Suppressor macrophage (primary cell): ENCODE measurements around the gene PNLDC1.

Experiments used
- DNase-seq, 4 experiments: peaks; one replicate each; pipeline ENCODE4 v3.0.0-alpha.2; 2020 to 2022
- total RNA-seq, 17 experiments: gene quantifications; one replicate each; lab custom pipeline; 2026; ENCODE audit warnings: mixed read lengths in 6 of 17, inconsistent platforms in 3 of 17; lab: John Stamatoyannopoulos, UW

Gene PNLDC1, protein sequence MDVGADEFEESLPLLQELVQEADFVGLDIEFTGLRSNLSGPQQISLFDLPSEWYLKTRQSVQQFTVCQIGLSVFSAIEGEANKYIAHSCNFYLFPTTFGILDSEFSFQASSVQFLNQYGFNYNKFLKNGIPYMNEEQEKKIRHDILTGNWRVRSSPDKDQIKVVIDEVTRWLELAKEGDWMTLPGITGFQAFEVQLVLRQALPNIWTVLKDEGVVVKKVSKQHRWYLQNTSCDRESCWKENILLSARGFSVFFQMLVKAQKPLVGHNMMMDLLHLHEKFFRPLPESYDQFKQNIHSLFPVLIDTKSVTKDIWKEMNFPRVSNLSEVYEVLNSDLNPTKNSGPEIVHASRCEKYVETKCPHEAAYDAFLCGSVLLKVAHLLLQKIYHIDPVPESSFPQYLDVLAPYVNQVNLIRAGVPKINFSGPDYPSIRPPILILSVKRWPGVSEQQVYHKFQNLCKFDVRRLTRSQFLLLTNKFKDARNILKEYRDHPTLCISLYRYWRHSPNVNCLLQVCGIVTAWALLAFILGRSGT
- total RNA-seq: 0 to 2.5 (median 0.07) reads per million in 17 experiments

DNA sequence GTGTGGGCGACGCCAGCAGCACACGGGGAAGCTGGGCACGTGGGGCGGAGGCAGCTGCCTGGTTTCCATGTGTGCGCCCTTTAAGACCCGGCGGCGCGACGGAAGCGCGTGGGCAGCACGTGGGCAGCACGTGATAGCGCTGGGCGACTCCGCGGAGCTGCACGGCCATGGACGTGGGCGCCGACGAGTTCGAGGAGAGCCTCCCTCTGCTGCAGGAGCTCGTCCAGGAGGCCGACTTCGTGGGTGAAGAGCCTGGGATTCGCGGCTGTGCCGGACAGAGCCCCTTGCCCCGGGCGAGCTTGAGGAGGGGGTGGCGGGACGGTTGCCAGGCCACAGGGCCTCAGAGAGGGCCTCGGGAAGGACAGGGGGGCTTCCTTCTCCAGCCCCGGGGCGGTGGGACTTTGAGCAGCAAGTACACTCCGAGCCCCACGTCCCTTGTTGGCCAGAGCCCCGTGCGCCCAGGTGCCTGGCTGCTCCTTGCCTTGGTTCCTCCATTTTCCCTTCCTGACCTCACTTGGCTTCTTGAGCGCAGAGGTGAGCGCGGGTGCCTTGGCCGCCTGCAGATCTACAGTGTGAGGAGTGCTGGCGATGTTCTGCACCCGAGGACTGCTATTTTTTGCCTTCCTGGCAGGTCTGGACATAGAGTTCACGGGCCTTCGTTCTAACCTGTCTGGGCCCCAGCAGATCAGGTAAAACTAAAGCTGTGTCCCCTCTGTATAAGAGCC, at the start of gene PNLDC1:
Gene PNLDC1 (plus strand): TSS at position 136 of the 725 bp plus-strand sequence. CDS start 32 bp downstream, at position 168.
- peak in 1 of 4 experiments; percentile 14 for DNase-seq

DNA sequence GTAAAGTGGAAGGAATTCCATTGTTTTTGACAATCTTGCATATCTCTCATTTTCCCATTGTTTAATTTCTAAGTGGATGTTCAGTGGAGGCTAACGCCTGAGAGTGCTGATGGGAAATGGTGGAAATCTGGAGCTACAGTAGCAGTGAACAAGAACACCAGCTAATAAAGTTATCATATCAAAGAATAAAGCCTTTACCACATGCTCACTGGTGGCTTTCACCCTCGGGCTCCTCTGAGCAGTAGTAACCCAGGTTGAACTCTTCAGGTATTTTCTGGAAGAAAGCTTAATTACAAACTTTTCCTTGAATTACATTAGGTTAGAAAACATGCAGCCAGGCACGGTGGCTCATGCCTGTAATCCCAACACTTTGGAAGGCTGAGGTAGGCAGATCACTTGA, 48.6 kb upstream of the PNLDC1 start:
- no peak for DNase-seq

DNA sequence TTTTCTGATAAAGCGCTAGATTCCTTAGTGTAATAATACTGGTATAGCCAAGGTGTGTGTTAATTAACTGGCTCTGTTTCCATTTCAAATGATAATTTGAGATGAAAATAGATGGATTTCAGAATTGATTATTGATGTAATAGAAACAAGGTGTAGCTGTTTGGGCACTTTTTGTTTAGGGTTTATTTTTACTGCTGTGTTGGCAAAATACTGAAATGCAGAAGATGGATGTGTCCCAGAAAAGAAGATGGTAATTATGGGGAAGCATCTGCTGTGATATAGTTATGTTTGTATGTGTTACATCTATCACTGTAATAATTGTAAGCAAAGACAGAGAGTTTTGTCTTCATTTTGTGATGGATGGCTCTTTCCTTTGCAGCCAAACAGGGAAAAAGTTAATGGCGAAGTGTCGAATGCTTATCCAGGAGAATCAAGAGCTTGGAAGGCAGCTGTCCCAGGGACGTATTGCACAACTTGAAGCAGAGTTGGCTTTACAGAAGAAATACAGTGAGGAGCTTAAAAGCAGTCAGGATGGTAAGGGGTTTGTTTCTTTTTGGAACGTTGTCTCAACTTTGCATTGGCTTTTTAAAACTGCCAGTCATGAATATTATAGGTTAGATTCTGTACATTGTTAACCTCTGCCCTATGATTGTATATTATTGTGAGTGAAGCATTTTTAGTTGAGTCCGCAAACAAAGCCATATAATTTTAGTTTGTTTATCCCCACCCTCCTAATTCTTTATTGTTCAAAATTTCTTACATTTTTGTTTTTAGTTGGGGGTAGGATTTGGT, 46.8 kb upstream of the PNLDC1 start:
- DNase-seq: no peak

DNA sequence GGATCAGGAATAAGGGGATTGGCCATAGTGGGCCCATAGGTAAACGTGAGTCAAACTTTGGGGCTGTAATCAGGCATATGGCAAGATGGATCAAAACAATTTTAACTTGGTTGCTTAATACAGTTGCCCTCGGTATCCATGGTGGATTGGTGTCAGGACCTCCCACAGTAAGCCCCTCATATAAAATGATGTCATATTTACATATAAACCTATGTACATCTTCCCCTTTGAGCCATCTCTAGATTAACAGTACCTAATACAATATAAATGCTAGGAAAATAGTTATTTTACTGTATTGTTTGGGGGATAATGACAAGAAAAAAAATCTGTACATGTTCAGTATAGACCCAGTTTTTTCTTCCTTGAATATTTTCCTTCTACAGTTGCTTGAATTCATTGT, 45.7 kb upstream of the PNLDC1 start:
- no peak for DNase-seq

DNA sequence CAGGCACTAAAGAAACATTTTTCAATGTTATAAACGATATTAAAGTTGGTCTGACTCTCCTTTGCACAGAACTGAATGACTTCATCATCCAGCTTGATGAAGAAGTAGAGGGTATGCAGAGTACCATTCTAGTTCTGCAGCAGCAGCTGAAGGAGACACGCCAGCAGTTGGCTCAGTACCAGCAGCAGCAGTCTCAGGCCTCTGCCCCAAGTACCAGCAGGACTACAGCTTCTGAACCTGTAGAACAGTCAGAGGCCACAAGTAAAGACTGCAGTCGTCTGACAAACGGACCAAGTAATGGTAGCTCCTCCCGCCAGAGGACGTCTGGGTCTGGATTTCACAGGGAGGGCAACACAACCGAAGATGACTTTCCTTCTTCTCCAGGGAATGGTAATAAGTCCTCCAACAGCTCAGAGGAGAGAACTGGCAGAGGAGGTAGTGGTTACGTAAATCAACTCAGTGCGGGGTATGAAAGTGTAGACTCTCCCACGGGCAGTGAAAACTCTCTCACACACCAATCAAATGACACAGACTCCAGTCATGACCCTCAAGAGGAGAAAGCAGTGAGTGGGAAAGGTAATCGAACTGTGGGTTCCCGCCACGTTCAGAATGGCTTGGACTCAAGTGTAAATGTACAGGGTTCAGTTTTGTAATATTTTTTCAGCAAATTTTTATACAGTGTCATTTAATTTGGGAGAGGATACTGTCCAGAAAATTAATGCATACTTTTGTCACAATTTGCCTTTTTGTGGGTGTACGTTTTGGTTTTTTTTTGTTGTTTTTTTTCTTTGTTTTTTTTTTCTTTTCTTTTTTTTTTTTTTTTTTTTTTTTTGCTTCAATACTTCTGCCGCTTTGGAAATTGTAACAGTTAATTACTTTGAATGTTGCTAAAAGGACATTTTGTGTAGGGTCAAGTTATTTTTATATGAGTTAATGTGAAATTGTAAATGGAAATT, 44.8 kb upstream of the PNLDC1 start:
- DNase-seq: no peak

DNA sequence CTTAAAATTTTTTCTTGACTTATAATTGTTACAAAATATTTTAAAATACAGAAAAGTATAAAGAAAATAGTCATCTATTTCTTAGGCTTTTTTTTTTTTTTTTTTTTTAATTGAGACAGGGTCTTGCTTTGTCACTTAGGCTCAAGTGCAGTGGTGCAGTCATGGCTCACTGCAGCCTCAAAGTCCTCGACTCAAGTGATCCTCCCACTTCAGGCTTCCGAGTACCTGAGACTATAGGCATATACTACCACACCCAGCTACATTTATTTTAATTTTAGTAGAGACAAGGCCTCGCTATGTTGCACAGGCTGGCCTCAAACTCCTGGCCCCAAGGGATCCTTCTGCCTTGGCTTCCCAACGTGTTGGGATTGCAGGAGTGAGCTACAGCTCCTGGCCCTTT, 43.6 kb upstream of the PNLDC1 start:
- DNase-seq: no peak

DNA sequence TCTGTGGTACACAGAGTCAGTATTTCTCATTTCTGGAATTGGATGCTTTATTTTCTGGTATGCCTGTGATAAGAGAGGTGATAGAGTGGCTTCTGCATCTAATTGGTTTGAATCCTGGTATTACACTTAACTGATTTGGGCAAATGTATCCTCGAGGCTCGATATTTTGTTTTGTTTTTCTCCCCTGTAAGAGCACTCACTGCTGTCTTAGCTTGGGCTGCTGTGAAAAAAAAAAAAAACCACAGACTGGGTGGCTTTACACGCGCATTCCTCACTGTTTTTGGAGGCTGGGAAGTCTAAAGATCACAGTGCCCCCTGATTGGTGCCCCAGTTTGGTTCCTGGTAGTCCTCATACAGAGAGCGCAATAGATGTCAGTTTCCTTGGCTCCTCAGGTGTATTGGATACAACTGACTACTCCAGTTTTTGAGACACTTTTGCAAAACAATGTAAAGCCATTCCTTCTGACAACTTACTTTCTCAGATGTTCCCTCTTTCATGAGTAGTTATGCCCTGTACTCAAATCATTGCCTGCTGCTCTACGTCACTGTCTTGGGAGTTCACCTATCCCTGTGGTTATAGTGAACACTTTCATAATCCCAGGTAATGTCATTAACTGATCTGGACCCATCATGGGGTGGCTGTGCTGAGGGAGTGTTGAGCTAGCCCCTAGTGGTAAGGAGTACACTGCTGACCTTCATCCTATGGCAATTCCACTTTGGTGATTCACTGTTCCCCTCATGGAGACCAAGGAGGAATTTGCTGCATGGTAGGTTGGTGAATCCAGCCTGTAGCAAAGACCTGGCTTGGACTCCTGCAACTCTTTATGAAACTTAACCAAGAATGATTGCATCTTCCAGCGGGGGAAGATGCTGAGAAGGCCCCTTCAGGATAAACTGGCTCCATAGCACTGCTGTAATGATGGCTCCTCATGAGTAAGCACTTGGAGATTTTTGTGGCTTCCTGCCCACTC, 41.8 kb upstream of the PNLDC1 start:
- no peak for DNase-seq

DNA sequence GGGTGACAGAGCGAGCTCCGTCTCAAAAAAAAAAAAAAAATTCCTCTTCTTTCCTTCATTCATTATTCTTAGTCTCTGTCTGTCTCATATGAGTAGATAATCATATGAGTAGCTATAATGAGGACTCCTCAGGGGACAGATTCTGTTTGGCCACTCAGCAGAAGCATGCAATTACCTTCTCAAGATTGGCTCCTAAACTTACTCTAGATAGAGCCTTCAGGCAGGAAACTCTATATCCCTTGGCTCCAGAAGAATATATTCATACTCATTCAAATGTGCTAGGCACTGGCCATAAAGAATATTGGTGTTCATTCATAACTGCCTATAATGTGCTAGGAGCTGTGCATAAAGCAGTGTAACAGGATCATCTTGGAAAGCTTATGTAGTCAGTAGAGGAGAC, 40.4 kb upstream of the PNLDC1 start:
- DNase-seq: no peak

DNA sequence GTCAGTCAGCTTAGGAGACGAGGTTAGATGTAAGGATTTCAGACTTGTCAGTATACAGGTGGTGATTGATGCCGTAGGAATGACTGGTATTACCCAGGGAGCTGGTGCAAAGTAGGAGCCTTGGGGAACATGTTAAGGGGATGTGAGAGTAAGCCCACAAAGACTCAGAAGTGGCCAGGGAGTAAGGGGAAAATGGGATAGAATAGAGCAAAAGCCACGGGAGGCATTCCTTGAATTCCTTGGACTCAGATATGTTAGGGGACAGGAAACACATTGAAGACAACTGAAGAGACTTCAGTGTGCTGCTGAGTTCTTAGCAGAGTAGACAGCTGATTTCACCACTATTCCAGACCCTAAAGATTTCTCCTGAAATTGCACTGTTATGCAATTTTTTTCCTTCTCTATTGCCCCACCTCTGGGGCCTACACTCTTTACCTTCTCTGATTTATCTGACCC, 39.4 kb upstream of the PNLDC1 start:
- DNase-seq: peak in 2 of 4 experiments; percentile 5 to 10

DNA sequence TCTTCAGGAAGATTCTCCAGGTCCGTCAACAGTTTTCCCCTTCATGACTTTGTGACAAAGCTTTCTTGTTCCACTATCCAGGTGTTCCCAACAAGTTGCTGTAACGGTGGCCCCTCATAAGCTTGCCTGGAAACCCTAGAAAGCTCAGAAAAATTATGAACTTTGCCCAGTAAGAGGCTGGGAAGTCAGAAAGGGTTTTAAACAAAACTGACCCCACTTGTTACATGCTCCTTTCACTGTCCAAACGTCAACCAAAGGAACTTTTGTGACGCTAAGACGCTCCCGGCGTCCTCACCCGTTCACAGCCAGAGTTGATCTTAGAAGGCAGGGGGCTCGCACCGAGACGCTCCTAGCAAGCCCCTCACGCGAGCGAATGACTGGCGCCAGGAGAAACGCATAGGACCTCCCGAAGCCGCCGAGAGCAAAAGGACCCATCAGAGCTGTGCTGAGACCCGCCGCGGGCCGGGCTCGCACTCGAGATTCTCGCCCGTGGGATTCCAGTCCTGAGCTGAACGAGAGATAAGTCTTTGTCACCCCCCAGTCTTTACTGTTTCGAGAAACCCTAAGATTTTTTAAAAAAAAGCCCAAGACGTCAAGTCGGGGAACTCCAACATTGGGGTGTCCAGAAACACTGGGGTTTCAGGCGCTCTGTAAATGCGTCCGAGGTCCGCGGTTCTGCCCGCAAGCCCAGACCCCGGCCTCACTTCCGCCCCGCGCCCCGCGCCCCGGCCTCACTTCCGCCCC, 38.8 kb upstream of the PNLDC1 start:
- peak in 2 of 4 experiments; percentile 7 to 34 for DNase-seq

DNA sequence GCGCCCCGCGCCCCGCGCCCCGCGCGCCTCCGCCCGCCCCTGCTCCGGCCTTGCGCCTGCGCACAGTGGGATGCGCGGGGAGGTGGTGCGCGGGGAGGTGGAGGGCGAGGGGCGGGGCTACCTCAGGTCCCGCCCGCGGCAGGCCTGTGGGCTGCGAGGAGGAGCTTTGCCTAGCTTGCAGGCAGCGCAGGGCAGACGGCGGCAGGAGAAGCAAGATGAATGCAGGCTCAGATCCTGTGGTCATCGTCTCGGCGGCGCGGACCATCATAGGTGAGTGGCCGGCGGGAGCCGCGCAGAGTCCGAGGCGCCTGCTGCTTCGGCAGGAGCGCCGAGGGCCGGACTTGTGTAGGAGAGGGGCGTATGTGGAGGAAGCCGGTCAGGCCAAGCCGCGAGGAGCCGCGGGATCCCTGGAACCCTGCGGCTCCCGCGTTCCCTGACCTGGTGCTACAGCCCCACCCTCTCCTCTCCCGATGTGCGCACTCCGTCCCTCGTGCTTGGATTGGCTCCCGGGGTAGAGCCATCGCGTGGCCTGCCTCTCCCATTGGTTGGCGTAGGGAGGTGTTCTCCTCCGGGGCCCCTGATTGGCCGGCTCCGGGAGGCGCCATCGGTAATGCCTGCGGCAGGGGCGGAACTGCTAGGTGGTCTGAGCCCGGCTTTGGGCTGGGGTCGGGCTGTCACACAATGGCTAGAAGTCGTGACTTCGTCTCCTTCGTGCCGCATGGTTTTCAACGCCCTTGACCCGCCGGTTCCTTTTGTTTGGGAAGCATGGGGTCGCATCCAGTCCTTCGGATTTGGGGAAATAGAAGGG, 38.0 kb upstream of the PNLDC1 start, which contains the start of gene ACAT2:
Gene ACAT2 (plus strand): TSS at position 173 of the 808 bp plus-strand sequence. CDS start 43 bp downstream, at position 216.
- DNase-seq: peak; percentile 94 to 97 (median 97)

DNA sequence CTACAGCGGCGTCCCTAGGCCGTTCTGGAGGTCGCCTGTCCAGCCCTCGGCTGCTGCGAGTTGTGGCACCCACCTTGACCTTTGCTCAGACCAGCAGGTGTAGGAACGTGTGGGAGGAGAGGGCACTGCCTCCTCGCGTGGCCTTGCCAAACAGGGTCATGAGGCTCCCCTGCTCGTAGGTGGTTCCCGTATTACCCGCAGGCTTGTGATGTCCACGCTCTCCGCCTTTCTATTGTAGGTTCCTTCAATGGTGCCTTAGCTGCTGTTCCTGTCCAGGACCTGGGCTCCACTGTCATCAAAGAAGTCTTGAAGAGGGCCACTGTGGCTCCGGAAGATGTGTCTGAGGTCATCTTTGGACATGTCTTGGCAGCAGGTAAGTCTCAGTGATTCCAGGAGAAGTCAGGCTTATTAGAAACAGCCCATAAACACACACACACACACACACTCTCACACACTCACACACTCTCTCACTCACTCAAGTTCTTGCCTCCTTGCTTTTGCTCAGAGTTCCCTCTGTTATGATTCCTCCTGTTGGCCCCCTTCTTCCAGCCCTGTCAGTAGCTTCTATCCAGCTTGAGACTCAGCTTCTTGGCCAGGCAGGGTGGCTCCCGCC, 37.3 kb upstream of the PNLDC1 start:
- DNase-seq: peak; percentile 73 to 87 (median 80)

DNA sequence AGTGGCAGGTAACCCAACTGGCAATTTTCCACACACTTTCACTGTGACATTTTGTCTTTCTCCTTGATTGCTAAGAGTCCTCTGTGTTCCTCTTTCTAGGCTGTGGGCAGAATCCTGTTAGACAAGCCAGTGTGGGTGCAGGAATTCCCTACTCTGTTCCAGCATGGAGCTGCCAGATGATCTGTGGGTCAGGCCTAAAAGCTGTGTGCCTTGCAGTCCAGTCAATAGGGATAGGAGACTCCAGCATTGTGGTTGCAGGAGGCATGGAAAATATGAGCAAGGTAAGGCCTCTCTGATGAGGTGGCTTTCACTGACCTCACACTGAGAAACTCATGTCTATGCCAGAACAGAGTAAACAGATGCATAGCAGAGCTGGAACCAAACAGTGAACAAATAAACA, 33.2 kb upstream of the PNLDC1 start:
- peak in 3 of 4 experiments; percentile 29 to 42 (median 32) for DNase-seq

DNA sequence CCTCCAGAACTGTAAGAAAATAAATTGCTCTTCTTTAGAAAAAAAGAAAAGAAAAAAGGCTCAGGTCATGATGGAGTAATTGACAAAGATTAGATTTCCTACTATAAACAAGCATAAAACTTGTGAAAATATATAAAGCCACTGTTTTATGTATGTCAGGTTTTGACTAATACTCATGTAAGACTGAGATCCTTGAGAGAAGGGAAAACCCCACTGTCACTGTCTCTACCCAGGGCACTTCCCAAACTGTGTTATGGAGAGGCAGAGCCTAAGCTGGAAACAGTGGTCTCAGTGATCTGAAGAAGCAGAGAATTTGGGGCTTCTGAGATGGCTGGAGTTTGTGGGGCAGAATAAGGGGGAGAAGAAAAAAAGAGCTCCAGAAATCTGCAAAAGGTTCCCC, 30.6 kb upstream of the PNLDC1 start:
- DNase-seq: no peak

DNA sequence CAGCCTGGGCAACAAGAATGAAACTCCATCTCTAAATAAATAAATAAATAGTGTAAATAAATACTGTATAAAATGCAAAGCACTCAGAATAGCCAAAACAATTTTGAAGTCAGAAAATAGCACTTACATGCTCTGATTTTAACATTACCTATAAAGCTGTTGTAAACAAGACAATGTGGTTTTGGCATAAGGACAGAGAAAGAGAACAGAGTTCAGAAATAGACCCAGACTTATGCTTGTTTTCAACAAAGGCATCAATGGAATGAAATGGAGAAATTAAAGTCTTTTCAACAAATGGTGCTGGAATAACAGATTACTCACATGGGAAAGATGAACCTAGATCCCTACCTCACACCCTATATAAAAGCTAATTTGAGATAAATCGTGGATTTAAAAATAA, 27.9 kb upstream of the PNLDC1 start:
- no peak for DNase-seq

DNA sequence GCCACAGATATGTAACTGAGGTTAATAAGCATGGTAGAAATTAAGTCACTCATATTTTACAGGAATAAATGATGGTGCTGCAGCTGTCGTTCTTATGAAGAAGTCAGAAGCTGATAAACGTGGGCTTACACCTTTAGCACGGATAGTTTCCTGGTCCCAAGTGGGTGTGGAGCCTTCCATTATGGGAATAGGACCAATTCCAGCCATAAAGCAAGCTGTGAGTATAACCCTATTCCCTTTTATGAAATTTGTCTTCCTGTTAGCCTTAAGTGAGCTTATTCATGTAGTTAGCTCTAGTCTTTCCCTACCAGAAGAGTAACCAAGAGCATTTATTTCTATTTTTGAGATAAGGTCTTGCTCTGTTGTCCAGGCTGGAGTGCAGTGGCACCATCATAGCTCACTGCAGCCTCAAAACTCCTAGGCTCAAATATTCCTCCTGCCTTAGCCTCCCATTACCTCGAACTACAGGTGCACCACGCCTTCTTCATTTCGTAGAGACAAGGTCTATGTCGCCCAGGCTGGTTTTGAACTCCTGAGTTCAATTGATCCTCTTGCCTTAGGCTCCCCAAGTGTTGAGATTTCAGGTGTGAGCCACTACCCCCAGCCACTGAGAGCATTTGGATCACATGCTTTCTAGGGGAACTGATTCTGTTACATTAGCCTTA, 22.7 kb upstream of the PNLDC1 start:
- DNase-seq: no peak

DNA sequence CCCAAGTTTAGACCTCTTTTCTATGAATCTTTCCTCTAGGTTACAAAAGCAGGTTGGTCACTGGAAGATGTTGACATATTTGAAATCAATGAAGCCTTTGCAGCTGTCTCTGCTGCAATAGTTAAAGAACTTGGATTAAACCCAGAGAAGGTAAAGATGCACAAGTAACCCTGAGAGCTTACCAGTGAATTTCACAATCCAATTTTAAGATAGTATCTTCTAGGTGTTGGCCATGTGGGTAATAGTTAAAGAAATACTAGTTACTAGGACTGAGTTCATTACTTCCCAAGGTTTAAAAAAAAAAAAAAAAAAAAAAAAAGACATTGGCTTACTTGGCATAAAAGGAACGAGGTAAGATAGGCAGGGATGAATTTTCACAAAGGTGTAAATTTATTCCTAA, 21.9 kb upstream of the PNLDC1 start:
- no peak for DNase-seq
